Stimulated activated CD8-positive, alpha-beta memory T cell treated with anti-CD3 and anti-CD28 coated beads, Interleukin-15, amount 100 ng/mL, for 24 hours (primary cell): ENCODE data around the gene COLEC11.
"Not testable (repeated sequence)": the region's sequence is repeated elsewhere in the genome, so short reads cannot be mapped to it uniquely, and the experiment has no call there.

Experiments
- DNase-seq: peaks from one replicate; pipeline ENCODE4 v3.0.0-alpha.2; 2020; ENCODE audit warnings: low read depth

Gene COLEC11

GRCh38 chr2:3654531-3655225 is 59.8 kb downstream of the COLEC11 start:
- no peak for DNase-seq

GRCh38 chr2:3655871-3656761 is 61.2 kb downstream of the COLEC11 start:
- DNase-seq, result no peak

GRCh38 chr2:3656762-3657721 is 62.1 kb downstream of the COLEC11 start:
- DNase-seq, result no peak

- no peak for DNase-seq
These were observed 63.0 kb downstream of the COLEC11 start, which contains the start of gene ALLC for GRCh38 chr2:3657881-3658280. Gene ALLC, plus strand, starts transcription at chr2:3658200. Its CDS starts 12,958 bp downstream, at chr2:3671158.

GRCh38 chr2:3659447-3660432 is 64.8 kb downstream of the COLEC11 start:
- DNase-seq, result no peak

GRCh38 chr2:3660640-3661039 is 65.7 kb downstream of the COLEC11 start:
- not testable (repeated sequence) for DNase-seq

GRCh38 chr2:3661149-3661660 is 66.3 kb downstream of the COLEC11 start:
- no peak for DNase-seq

GRCh38 chr2:3662239-3662638 is 67.3 kb downstream of the COLEC11 start:
- no peak for DNase-seq

GRCh38 chr2:3664118-3664517 is 69.2 kb downstream of the COLEC11 start:
- no peak for DNase-seq

- no peak for DNase-seq
These were observed 70.0 kb downstream of the COLEC11 start for GRCh38 chr2:3664925-3665324.

GRCh38 chr2:3665886-3666612 is 71.1 kb downstream of the COLEC11 start:
- no peak for DNase-seq

GRCh38 chr2:3666613-3666975 is 71.7 kb downstream of the COLEC11 start:
- no peak for DNase-seq

- DNase-seq, result no peak
These were observed 72.3 kb downstream of the COLEC11 start for GRCh38 chr2:3667151-3667631.

GRCh38 chr2:3669656-3670055 is 74.7 kb downstream of the COLEC11 start:
- no peak for DNase-seq

GRCh38 chr2:3670376-3670775 is 75.5 kb downstream of the COLEC11 start:
- no peak for DNase-seq

GRCh38 chr2:3670941-3671340 is 76.0 kb downstream of the COLEC11 start:
- no peak for DNase-seq

- DNase-seq, result no peak
These were observed 78.2 kb downstream of the COLEC11 start for GRCh38 chr2:3672861-3673678.

- DNase-seq, result no peak
These were observed 79.3 kb downstream of the COLEC11 start for GRCh38 chr2:3674066-3674845.
